Measurements from ENCODE around the gene CTIF.

GRCh38 chr18:48835119-48835518 is 296.3 kb downstream of the CTIF start:
- no peak for TF ChIP-seq POLR2A (IDR thresholded peaks at IDR 0.05; ENCODE audit: low read depth, low read length)
- no peak for TF ChIP-seq TAF1 (IDR thresholded peaks at IDR 0.05; ENCODE audit: borderline replicate concordance, low read depth, low read length)
